Measurements from ENCODE around the gene DCAF4. TPM values are rescaled to one million over a fixed set of nuclear protein-coding genes. Genes with fewer than 3 reads are reported as not detected.

The DCAF4 gene
- polyA plus RNA-seq, 1 donor from 2014 or later: 16.5 TPM

- H3K27ac ChIP-seq (ENCODE audit: low read length): no peak overlapping the region
- H3K9me2 ChIP-seq (ENCODE audit: insufficient read depth, low read length): no peaks in the 10 kb centered on the region
- TF ChIP-seq REST (IDR thresholded peaks at IDR 0.05; ENCODE audit: borderline replicate concordance): no peak
- no peak for TF ChIP-seq RAD21 (conservative IDR thresholded peaks at IDR 0.05)
- no peak for TF ChIP-seq CTCF (IDR thresholded peaks at IDR 0.05; ENCODE audit: poor library complexity, severe bottlenecking)
- no peak for TF ChIP-seq MXI1 (conservative IDR thresholded peaks at IDR 0.05; ENCODE audit: poor library complexity, severe bottlenecking)
- TF ChIP-seq EZH2 (IDR thresholded peaks at IDR 0.05; ENCODE audit: borderline replicate concordance, insufficient read depth, low read length, poor library complexity, severe bottlenecking): no peak
- TF ChIP-seq POLR2AphosphoS5 (IDR thresholded peaks at IDR 0.05): no peak
- no peak for TF ChIP-seq TAF1 (IDR thresholded peaks at IDR 0.05; ENCODE audit: low read depth)
- TF ChIP-seq EP300 (conservative IDR thresholded peaks at IDR 0.05; ENCODE audit: poor library complexity, severe bottlenecking): no peak
- TF ChIP-seq SMC3 (conservative IDR thresholded peaks at IDR 0.05; ENCODE audit: poor library complexity): no peak
- H4K20me1 ChIP-seq (ENCODE audit: insufficient read depth): no peaks in the 10 kb centered on the region
- H2AFZ ChIP-seq (ENCODE audit: low read depth, low read length): no peak overlapping the region
- H3K9ac ChIP-seq (ENCODE audit: low read length): no peak overlapping the region
- H3K79me2 ChIP-seq (replicated peaks; ENCODE audit: insufficient read depth, low read length): no peaks in the 10 kb centered on the region
- no peaks in the 10 kb centered on the region for H3K27me3 ChIP-seq (ENCODE audit: insufficient read depth, low read depth, low read length)
- no peaks in the 10 kb centered on the region for H3K36me3 ChIP-seq (ENCODE audit: insufficient read depth, low read length)
- H3K9me3 ChIP-seq (ENCODE audit: low read length): no peaks in the 10 kb centered on the region
- H3K4me2 ChIP-seq (ENCODE audit: low read length): no peak overlapping the region
- no peaks in the 10 kb centered on the region for H3F3A ChIP-seq (ENCODE audit: insufficient read depth, low read length, poor library complexity, severe bottlenecking)
- H3K4me3 ChIP-seq (ENCODE audit: low read length): no peak overlapping the region
Measured at GRCh38 chr14:72924337-72924736, 1.9 kb upstream of the DCAF4 start.

GRCh38 chr14:72925171-72925759 is 999 bp upstream of the DCAF4 start:
- H3K27ac ChIP-seq (ENCODE audit: low read length): no peak overlapping the region
- peak overlapping the region; percentile 99 for H3K4me3 ChIP-seq (ENCODE audit: low read length)
- H3K9me3 ChIP-seq (ENCODE audit: low read length): no peaks in the 10 kb centered on the region
- TF ChIP-seq POLR2AphosphoS5 (IDR thresholded peaks at IDR 0.05) (no peak), TAF1 (IDR thresholded peaks at IDR 0.05; ENCODE audit: low read depth) (no peak), SMC3 (conservative IDR thresholded peaks at IDR 0.05; ENCODE audit: poor library complexity) (no peak), CTCF (IDR thresholded peaks at IDR 0.05; ENCODE audit: poor library complexity, severe bottlenecking) (no peak), MXI1 (conservative IDR thresholded peaks at IDR 0.05; ENCODE audit: poor library complexity, severe bottlenecking) (no peak), EP300 (conservative IDR thresholded peaks at IDR 0.05; ENCODE audit: poor library complexity, severe bottlenecking) (no peak), RAD21 (conservative IDR thresholded peaks at IDR 0.05) (no peak), REST (IDR thresholded peaks at IDR 0.05; ENCODE audit: borderline replicate concordance) (no peak), EZH2 (IDR thresholded peaks at IDR 0.05; ENCODE audit: borderline replicate concordance, insufficient read depth, low read length, poor library complexity, severe bottlenecking) (no peak)
- no peaks in the 10 kb centered on the region for H3K79me2 ChIP-seq (replicated peaks; ENCODE audit: insufficient read depth, low read length)
- no peaks in the 10 kb centered on the region for H3K9me2 ChIP-seq (ENCODE audit: insufficient read depth, low read length)
- H2AFZ ChIP-seq (ENCODE audit: low read depth, low read length): no peak overlapping the region
- H3K4me2 ChIP-seq (ENCODE audit: low read length): peak overlapping the region; percentile 35
- H3K27me3 ChIP-seq (ENCODE audit: insufficient read depth, low read depth, low read length): no peaks in the 10 kb centered on the region
- no peaks in the 10 kb centered on the region for H3K36me3 ChIP-seq (ENCODE audit: insufficient read depth, low read length)
- H4K20me1 ChIP-seq (ENCODE audit: insufficient read depth): no peaks in the 10 kb centered on the region
- H3K9ac ChIP-seq (ENCODE audit: low read length): no peak overlapping the region
- H3F3A ChIP-seq (ENCODE audit: insufficient read depth, low read length, poor library complexity, severe bottlenecking): no peaks in the 10 kb centered on the region

Data from neural cell (in vitro differentiated cells).